Vagina (tissue), 2 donors: Measurements from ENCODE around the gene ZNF500. TPM values are rescaled to one million over a fixed set of nuclear protein-coding genes. Genes with fewer than 3 reads are reported as not detected.

Source experiments
- DNase-seq, 2 donors: peaks; one replicate each; pipeline ENCODE4 v3.0.0-alpha.2; 2017; ENCODE audit errors: extremely low spot score in 2 of 2
- H3K27ac ChIP-seq: fragments of 200-600 bp; sonication (generic); one replicate; pipeline ENCODE4 v1.5.1; 2019
- H3K27me3 ChIP-seq: fragments of 200-600 bp; sonication (generic); one replicate; pipeline ENCODE4 v1.5.1; 2019
- H3K36me3 ChIP-seq, 2 donors: fragments of 200-600 bp; sonication (generic); one replicate each; pipeline ENCODE4 v1.5.1; 2017 to 2019
- H3K4me1 ChIP-seq: fragments of 200-600 bp; sonication (generic); one replicate; pipeline ENCODE4 v1.5.1; 2019
- H3K4me3 ChIP-seq, 2 donors: fragments of 200-600 bp; sonication (generic); 1 replicate in 1 of 2; 2 replicates in 1 of 2; pipeline ENCODE4 v1.5.1; 2016 to 2019
- H3K9me3 ChIP-seq: fragments of 200-600 bp; sonication (generic); one replicate; pipeline ENCODE4 v1.5.1; 2019
- POLR2A ChIP-seq, 2 donors: fragments of 450-650 bp; IDR thresholded peaks; one replicate each; pipeline ENCODE4 v1.6.1; 2017; ENCODE audit warnings: antibody characterized with exemption in 2 of 2, mild to moderate bottlenecking in 2 of 2, moderate library complexity in 2 of 2
- POLR2AphosphoS5 ChIP-seq, 2 donors: sonication (generic); formaldehyde crosslinking; IDR thresholded peaks; one replicate each; pipeline ENCODE4 v1.9.0; 2017; ENCODE audit warnings: antibody characterized with exemption in 2 of 2, mild to moderate bottlenecking in 2 of 2, low read depth in 1 of 2; ENCODE audit not compliant: insufficient read depth in 1 of 2
- intact Hi-C: fragments of 100-400 bp; cut with DNase I; formaldehyde crosslinking; loops from one replicate; pipeline ENCODE4 v1.15.1; 2023
- total RNA-seq: library from RNA; depleted of rRNA; stranded (reverse); fragments of >200 nt; gene quantifications from one replicate; pipeline ENCODE4 v1.2.3, GENCODE V29; 2016
- TF ChIP-seq, protein P1 (sequence below), 3 experiments: fragments of 450-650 bp in 2 of 3; fragments of 200-600 bp in 1 of 3; sonication (generic) in 1 of 3; IDR thresholded peaks; one replicate each; pipeline ENCODE4 v1.5.1; 2017 to 2019; ENCODE audit warnings: antibody characterized with exemption in 3 of 3, mild to moderate bottlenecking in 2 of 3, moderate library complexity in 2 of 3

The ZNF500 gene
- total RNA-seq, 1 donor from 2014 or later = 11.0 TPM

DNA sequence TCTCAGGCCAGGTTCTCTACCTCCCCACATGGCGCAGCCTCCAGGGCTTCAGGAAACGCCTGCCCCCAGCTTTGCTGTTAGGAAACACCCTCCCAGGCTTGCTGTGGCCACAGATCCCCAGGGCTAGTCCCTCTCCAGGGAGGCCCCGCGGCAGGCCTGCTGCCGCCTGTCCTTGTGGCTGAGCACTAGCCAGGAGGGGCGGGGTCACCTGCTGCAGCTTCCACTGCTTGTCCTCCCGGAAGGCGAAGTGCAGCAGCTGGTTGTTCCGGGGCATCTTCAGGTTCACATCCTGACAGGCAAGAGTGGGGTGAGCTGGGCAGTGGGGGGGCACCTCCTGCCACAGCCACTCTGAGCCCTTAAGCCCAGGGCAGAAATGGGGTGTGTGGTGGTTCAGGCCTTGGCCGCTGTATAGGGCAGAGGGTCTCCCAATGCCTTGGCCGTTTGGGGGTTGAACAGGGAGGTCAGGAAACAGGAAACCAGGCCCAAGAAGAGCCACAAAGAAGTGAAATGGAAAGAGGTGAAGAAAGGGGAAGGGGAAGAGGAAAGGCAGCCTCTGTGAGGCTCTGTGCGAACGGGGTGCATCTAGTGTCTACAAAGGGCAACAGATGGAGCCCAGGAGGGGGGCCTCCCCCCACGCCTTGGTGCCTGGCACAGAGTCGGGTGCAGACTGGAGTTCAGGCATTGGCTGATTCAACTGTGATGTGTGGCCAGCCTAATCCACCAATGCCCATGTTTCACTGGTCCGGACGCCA lies 33.5 kb upstream of the ZNF500 start:
- intact Hi-C loops = no loop called here
- Histone ChIP-seq H3K27me3 (no peaks in the 10 kb centered on the region), H3K27ac (no peak overlapping the region), H3K9me3 (no peaks in the 10 kb centered on the region), H3K36me3 (peaks cover 0 to 21% of the 10 kb centered on the region in 2 donors), H3K4me3 (no peak overlapping the region), H3K4me1 (peaks cover 30% of the 10 kb centered on the region)
- DNase-seq = no peak
- TF ChIP-seq, protein P1, sequence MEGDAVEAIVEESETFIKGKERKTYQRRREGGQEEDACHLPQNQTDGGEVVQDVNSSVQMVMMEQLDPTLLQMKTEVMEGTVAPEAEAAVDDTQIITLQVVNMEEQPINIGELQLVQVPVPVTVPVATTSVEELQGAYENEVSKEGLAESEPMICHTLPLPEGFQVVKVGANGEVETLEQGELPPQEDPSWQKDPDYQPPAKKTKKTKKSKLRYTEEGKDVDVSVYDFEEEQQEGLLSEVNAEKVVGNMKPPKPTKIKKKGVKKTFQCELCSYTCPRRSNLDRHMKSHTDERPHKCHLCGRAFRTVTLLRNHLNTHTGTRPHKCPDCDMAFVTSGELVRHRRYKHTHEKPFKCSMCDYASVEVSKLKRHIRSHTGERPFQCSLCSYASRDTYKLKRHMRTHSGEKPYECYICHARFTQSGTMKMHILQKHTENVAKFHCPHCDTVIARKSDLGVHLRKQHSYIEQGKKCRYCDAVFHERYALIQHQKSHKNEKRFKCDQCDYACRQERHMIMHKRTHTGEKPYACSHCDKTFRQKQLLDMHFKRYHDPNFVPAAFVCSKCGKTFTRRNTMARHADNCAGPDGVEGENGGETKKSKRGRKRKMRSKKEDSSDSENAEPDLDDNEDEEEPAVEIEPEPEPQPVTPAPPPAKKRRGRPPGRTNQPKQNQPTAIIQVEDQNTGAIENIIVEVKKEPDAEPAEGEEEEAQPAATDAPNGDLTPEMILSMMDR (IDR thresholded peaks at IDR 0.05) = no peak
- TF ChIP-seq POLR2AphosphoS5 (IDR thresholded peaks at IDR 0.05; ENCODE audit: insufficient read depth in 1 of 2, low read depth in 1 of 2) (no peak), POLR2A (IDR thresholded peaks at IDR 0.05) (no peak)

DNA sequence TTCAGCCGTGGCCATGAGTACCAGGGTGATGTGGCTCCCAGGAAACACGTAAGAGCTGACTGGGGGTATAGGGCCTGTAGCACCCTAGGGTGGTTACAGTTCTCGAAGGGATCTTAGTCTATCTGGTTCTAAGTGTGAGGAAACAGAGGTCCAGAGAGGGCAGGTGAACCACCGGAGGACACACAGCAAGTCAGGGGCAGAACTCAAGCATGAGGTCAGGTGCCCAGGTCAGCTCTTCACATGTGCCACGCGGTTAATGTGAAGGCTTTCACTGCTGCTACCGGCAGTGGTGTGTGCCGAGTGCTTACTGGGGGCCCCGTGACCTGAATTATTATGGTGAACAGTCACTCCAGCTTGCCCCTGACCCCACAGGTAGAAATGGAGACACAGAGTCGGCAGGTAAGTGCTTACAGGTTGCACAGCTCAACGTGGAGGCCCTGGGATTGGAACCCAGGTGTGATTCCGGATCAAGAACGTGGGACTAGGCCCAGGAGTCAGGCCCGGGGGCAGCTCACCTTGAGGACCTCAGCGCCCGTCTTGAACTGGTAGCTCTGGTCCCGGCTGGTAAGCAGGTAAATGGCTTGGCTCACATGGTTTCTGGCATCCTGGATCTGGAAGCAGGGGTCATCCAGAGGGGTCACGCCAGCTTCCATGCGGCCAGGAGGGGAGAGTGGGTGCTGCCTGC lies 32.4 kb upstream of the ZNF500 start:
- Histone ChIP-seq H3K4me1 (peaks cover 30% of the 10 kb centered on the region), H3K4me3 (no peak overlapping the region)
- no peak for DNase-seq

DNA sequence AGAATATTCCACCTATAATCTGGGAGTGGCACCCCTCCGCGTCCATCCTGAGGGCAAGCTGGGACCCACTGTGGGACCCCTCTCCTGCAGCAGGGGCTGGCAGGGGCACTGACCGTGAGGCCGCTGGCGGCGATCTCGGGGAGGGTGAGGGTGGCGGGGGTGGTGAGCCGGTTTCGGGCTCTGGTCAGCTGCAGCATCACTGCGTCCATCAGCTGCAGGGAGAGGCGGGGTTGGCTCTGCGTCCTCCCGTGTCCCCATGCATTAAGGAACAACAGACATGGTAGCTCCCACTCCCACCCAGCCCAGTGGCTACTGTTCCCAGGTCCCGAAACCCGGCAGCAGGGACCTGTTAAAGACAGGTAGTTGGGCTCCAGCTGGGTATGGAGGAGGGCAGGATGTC lies 31.5 kb upstream of the ZNF500 start:
- no peaks in the 10 kb centered on the region for H3K27me3 ChIP-seq
- TF ChIP-seq POLR2A (IDR thresholded peaks at IDR 0.05) (no peak), POLR2AphosphoS5 (IDR thresholded peaks at IDR 0.05; ENCODE audit: insufficient read depth in 1 of 2, low read depth in 1 of 2) (no peak)
- TF ChIP-seq, protein P1 (IDR thresholded peaks at IDR 0.05) = no peak
- H3K36me3 ChIP-seq = peaks cover 0 to 9% of the 10 kb centered on the region in 2 donors
- no peaks in the 10 kb centered on the region for H3K9me3 ChIP-seq
- H3K4me1 ChIP-seq = peaks cover 27% of the 10 kb centered on the region
- DNase-seq = no peak
- no peak overlapping the region for H3K4me3 ChIP-seq
- intact Hi-C loops = no loop called here
- H3K27ac ChIP-seq = no peak overlapping the region

More for the DNA sequence above, 32.4 kb upstream of the ZNF500 start:
- Histone ChIP-seq H3K27me3 (no peaks in the 10 kb centered on the region), H3K27ac (no peak overlapping the region), H3K9me3 (no peaks in the 10 kb centered on the region), H3K36me3 (peaks cover 0 to 11% of the 10 kb centered on the region in 2 donors)
- TF ChIP-seq POLR2A (IDR thresholded peaks at IDR 0.05) (no peak), POLR2AphosphoS5 (IDR thresholded peaks at IDR 0.05; ENCODE audit: insufficient read depth in 1 of 2, low read depth in 1 of 2) (no peak)
- TF ChIP-seq, protein P1 (IDR thresholded peaks at IDR 0.05) = no peak
- intact Hi-C loops = no loop called here

DNA sequence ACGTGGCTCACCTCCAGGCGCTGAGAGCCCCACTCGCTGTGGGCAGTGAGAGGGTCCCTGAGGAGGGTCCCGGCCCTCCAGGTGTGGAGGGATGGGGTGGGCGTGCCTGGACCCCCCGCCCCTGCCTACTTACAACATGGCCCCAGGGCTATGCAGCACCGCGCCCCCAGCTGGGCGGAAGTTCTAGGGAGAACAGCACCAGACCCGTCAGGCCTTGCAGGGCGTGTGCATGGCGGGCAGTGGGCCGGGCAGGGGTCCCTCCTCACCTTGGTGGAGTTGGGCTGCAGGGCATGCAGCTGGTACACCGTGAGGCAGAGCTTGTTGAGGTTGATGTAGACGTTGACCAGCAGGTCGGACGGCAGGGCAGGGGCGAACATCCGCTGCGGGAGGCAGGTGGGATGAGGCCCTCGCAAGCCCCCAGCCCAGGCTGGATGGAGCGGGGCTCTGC lies 30.9 kb upstream of the ZNF500 start:
- Histone ChIP-seq H3K36me3 (peaks cover 0 to 9% of the 10 kb centered on the region in 2 donors), H3K27ac (no peak overlapping the region), H3K27me3 (no peaks in the 10 kb centered on the region), H3K4me3 (no peak overlapping the region), H3K9me3 (no peaks in the 10 kb centered on the region), H3K4me1 (peaks cover 22% of the 10 kb centered on the region)
- intact Hi-C loops = no loop called here
- TF ChIP-seq POLR2AphosphoS5 (IDR thresholded peaks at IDR 0.05; ENCODE audit: insufficient read depth in 1 of 2, low read depth in 1 of 2) = no peak
- TF ChIP-seq, protein P1 (IDR thresholded peaks at IDR 0.05) = no peak
- TF ChIP-seq POLR2A (IDR thresholded peaks at IDR 0.05) = no peak
- no peak for DNase-seq
